GM21723 (cell line): ENCODE data around the gene TRIOBP.
A peak's percentile ranks its signal among the peaks of the same experiment; 100 is the strongest.
"Not testable (repeated sequence)": the region's sequence is repeated elsewhere in the genome, so short reads cannot be mapped to it uniquely, and the experiment has no call there.

Experiments
- ATAC-seq: cut with Tn5 transposase; IDR thresholded peaks from one replicate; pipeline ENCODE4 v1.9.1; 2021; ENCODE audit warnings: mild to moderate bottlenecking, moderate library complexity; ENCODE audit not compliant: unreplicated experiment

The TRIOBP gene

GRCh38 chr22:37696657-37697537, at the start of gene TRIOBP:
Gene TRIOBP (plus strand): TSS chr22:37697048. CDS start chr22:37701366, 4,318 bp downstream.
- ATAC-seq: peak; percentile 91

- no peak for ATAC-seq
These were observed 49.5 kb upstream of the TRIOBP start for GRCh38 chr22:37647317-37647716.

- no peak for ATAC-seq
These were observed 48.9 kb upstream of the TRIOBP start for GRCh38 chr22:37647928-37648327.

GRCh38 chr22:37650463-37651136, 46.2 kb upstream of the TRIOBP start:
- no peak for ATAC-seq

GRCh38 chr22:37654563-37655251, 42.1 kb upstream of the TRIOBP start:
- no peak for ATAC-seq

- ATAC-seq: no peak
These were observed 41.6 kb upstream of the TRIOBP start for GRCh38 chr22:37655252-37655563.

GRCh38 chr22:37656583-37656982, 40.3 kb upstream of the TRIOBP start:
- not testable (repeated sequence) for ATAC-seq

- ATAC-seq: no peak
These were observed 39.2 kb upstream of the TRIOBP start for GRCh38 chr22:37657590-37658132.

- ATAC-seq: peak; percentile 70
These were observed 38.4 kb upstream of the TRIOBP start, which contains the start of gene PDXP for GRCh38 chr22:37658133-37659065. Gene PDXP (plus strand): TSS chr22:37658723. CDS start chr22:37658783, 60 bp downstream.

- ATAC-seq: peak; percentile 6
These were observed 37.6 kb upstream of the TRIOBP start for GRCh38 chr22:37659066-37659896.

- ATAC-seq: no peak
These were observed 36.7 kb upstream of the TRIOBP start for GRCh38 chr22:37659897-37660708.

- no peak for ATAC-seq
These were observed 36.2 kb upstream of the TRIOBP start for GRCh38 chr22:37660709-37661045.

- ATAC-seq: no peak
These were observed 35.5 kb upstream of the TRIOBP start for GRCh38 chr22:37661160-37661924.

- no peak for ATAC-seq
These were observed 34.8 kb upstream of the TRIOBP start for GRCh38 chr22:37662039-37662438.

- no peak for ATAC-seq
These were observed 33.2 kb upstream of the TRIOBP start for GRCh38 chr22:37663521-37664140.

GRCh38 chr22:37664249-37665101, 32.4 kb upstream of the TRIOBP start:
- no peak for ATAC-seq
